ENCODE data around the gene PRAF2.

DNA sequence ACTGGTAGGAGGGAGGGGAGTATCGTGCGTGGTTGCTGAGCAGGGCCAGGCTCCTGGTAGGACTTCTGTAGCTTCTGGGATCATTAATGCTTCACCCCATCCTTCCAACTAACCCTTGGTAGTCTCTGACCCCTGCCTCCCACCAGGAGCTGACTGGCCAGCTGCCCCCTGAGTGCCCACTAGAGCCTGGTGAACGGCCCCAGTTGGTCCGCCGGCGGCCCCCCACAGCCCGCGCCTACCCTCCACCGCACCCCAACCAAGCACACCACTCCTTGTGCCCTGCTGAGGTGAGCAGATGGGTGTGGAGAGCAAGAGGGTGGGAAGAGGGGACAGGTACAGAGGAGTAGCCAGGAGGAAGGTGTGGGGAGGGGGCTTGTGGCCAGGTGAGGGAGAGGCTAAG lies 10.1 kb downstream of the PRAF2 start:
- no peak for TF ChIP-seq REST (IDR thresholded peaks at IDR 0.05; ENCODE audit: low read depth)
- no peak for TF ChIP-seq EP300 (IDR thresholded peaks at IDR 0.05; ENCODE audit: borderline replicate concordance)
- TF ChIP-seq CEBPB (IDR thresholded peaks at IDR 0.05) = no peak
- TF ChIP-seq RAD21 (IDR thresholded peaks at IDR 0.05; ENCODE audit: low read depth) = no peak

Measured in Ishikawa (cell line).